Activated naive CD4-positive, alpha-beta T cell treated with anti-CD3 and anti-CD28 coated beads for 36 hours (primary cell): ENCODE measurements around the gene ERBB4. TPM values are rescaled to one million over a fixed set of nuclear protein-coding genes. Genes with fewer than 3 reads are reported as not detected.

Experiments used
- CTCF ChIA-PET: fragments of 350-600 bp; sonication (Branson Sonifier 250); formaldehyde crosslinking; loops from one replicate; lab custom pipeline; 2021; ENCODE audit warnings: antibody characterized with exemption; lab: Charles Lee
- DNase-seq: peaks from one replicate; pipeline ENCODE4 v3.0.0-alpha.2; 2020
- H3K27ac Mint-ChIP-seq: one replicate; pipeline ENCODE4 v1.8.0; 2021; ENCODE audit warnings: mild to moderate bottlenecking, mixed read lengths
- H3K27me3 Mint-ChIP-seq: one replicate; pipeline ENCODE4 v1.8.0; 2021; ENCODE audit warnings: low read depth, mixed read lengths
- H3K36me3 Mint-ChIP-seq: one replicate; pipeline ENCODE4 v1.8.0; 2021; ENCODE audit warnings: low read depth, mixed read lengths
- H3K4me1 Mint-ChIP-seq: one replicate; pipeline ENCODE4 v1.8.0; 2021; ENCODE audit warnings: low read depth, mixed read lengths
- H3K4me3 Mint-ChIP-seq: one replicate; pipeline ENCODE4 v1.8.0; 2021; ENCODE audit warnings: mild to moderate bottlenecking, moderate library complexity, mixed read lengths
- H3K9me3 Mint-ChIP-seq: one replicate; pipeline ENCODE4 v1.8.0; 2021; ENCODE audit warnings: mixed read lengths
- intact Hi-C: fragments of 100-400 bp; cut with micrococcal nuclease; formaldehyde crosslinking; loops from one replicate; pipeline ENCODE4 v1.15.1; 2023
- total RNA-seq, 2 experiments: library from RNA; stranded (reverse); gene quantifications; one replicate each; pipeline ENCODE4 v1.2.3, GENCODE V29; 2021

The ERBB4 gene
- total RNA-seq, 2 experiments from 2014 or later, result not detected

DNA sequence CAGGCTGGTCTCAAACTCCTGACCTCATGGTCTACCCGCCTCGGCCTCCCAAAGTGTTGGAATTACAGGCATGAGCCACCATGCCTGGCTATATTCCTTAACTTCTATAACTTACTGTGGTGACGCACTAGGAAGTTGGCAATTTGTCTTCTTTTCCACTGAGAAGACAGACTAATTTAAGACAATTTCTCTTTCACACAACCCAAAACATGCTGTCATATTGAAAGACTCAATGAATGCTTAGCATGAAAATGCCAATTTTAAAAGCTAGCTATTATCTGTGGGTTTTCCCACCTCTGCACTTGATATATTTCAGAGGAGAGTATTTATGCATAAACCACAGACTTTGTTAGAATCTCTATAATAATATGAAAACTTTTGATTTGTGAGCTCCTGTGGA is 84.5 kb downstream of the ERBB4 start:
- DNase-seq, result no peak
- CTCF ChIA-PET, result no interaction called here
- H3K36me3 Mint-ChIP-seq, result no peaks in the 10 kb centered on the region
- H3K9me3 Mint-ChIP-seq, result peaks cover 4% of the 10 kb centered on the region
- intact Hi-C loops, result no loop called here
- no peaks in the 10 kb centered on the region for H3K27me3 Mint-ChIP-seq
- H3K27ac Mint-ChIP-seq, result no peak overlapping the region
- no peaks in the 10 kb centered on the region for H3K4me1 Mint-ChIP-seq
- no peak overlapping the region for H3K4me3 Mint-ChIP-seq

- CTCF ChIA-PET, result no interaction called here
- DNase-seq, result no peak
- Mint-ChIP-seq H3K36me3 (no peaks in the 10 kb centered on the region), H3K27ac (no peak overlapping the region), H3K4me1 (no peaks in the 10 kb centered on the region), H3K9me3 (peaks cover 4% of the 10 kb centered on the region), H3K27me3 (no peaks in the 10 kb centered on the region), H3K4me3 (no peak overlapping the region)
- intact Hi-C loops, result no loop called here
These were observed 86.8 kb downstream of the ERBB4 start for GRCh38 chr2:212451786-212452231.

DNA sequence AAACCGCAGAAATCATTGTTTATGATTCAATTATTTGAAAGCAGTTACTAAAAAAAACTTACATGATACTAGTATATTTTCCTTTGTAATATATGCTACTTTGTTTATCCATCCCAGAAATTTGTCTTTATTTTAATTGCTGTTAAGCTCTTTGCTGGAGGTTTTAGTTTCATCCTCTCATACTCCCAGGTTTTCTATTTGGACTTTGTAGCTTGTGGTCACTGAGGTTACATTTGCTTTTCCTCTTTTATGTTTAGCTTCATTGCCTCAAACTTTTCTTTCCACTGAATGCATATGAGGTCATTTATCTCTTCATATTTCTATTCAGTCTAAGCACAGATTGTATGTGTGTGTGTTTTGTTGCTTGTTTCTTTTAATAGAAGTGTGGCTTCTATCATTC is 89.9 kb downstream of the ERBB4 start:
- DNase-seq, result no peak
- Mint-ChIP-seq H3K4me3 (no peak overlapping the region), H3K36me3 (no peaks in the 10 kb centered on the region), H3K27ac (no peak overlapping the region), H3K9me3 (peaks cover 1% of the 10 kb centered on the region), H3K4me1 (no peaks in the 10 kb centered on the region), H3K27me3 (no peaks in the 10 kb centered on the region)
- CTCF ChIA-PET, result no interaction called here
- intact Hi-C loops, result no loop called here

- CTCF ChIA-PET, result no interaction called here
These were observed 96.8 kb downstream of the ERBB4 start for GRCh38 chr2:212441821-212442220.

GRCh38 chr2:212441141-212441540 is 97.5 kb downstream of the ERBB4 start:
- Mint-ChIP-seq H3K4me3 (no peak overlapping the region), H3K27me3 (no peaks in the 10 kb centered on the region), H3K36me3 (no peaks in the 10 kb centered on the region), H3K27ac (no peak overlapping the region), H3K4me1 (no peaks in the 10 kb centered on the region), H3K9me3 (peaks cover 10% of the 10 kb centered on the region)
- CTCF ChIA-PET, result no interaction called here
- intact Hi-C loops, result no loop called here
- DNase-seq, result no peak

More at GRCh38 chr2:212441821-212442220, 96.8 kb downstream of the ERBB4 start:
- no peaks in the 10 kb centered on the region for H3K4me1 Mint-ChIP-seq
- no peaks in the 10 kb centered on the region for H3K27me3 Mint-ChIP-seq
- intact Hi-C loops, result no loop called here
- no peak overlapping the region for H3K27ac Mint-ChIP-seq
- H3K4me3 Mint-ChIP-seq, result no peak overlapping the region
- DNase-seq, result no peak
- H3K36me3 Mint-ChIP-seq, result no peaks in the 10 kb centered on the region
- H3K9me3 Mint-ChIP-seq, result peaks cover 10% of the 10 kb centered on the region

DNA sequence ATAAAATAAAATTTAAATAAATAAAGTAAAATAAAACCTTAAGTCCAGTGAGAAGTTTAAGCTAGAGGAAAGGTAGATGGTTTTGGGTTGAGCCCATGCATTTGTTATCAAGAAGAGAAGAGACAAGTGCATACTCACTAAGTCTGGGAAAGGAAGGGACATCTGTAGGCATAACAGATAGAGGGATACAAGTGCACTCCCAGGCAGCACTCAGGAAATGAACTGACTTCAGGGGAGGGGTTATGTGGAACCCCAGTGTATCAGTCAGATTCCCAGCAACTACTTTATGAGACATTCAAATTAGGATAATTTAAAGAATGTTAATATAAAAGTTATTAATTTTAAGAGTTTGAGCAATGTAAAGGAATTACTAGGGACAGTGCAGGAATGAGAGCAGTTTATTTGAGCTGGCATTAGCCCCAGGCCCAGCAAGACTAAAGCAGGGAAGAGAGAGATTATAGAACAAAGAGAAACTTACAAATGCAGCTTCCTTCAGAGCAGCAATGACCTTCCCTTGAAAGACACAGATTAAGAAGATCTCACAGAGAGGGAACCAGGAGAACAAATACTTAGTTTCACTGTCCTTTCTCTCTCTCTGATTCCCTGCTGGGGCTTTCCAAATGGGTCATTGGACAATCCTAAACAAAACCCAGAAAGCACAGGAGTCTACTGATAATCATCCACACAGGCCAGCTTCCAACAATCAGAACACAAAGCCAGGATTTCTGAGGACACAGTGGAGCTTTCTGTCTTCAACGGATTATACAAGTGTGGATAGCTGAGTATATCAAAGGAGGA is 109.7 kb downstream of the ERBB4 start:
- Mint-ChIP-seq H3K9me3 (no peaks in the 10 kb centered on the region), H3K27ac (no peak overlapping the region), H3K4me3 (no peak overlapping the region), H3K4me1 (no peaks in the 10 kb centered on the region), H3K27me3 (no peaks in the 10 kb centered on the region), H3K36me3 (no peaks in the 10 kb centered on the region)
- no peak for DNase-seq
- intact Hi-C loops, result no loop called here
- CTCF ChIA-PET, result no interaction called here

DNA sequence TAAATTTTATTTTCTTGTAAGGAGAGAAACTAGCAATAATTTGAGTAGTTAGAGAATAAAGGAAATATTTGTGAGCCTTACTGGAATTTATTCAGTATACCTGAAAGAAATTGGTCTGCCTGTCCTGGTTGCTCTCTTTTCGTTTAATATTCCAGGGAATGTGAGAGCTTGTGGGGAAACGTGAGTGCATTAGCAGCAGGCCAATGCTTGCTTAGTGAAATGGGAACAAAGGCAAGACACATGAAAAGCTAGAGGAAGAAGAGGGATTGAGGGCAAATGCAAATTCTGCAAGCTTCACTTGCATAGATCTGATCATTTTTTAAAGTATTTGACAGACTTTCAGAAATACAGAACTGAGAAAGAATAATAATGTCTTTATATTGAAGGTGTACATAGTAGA is 111.0 kb downstream of the ERBB4 start:
- Mint-ChIP-seq H3K9me3 (no peaks in the 10 kb centered on the region), H3K4me1 (no peaks in the 10 kb centered on the region), H3K36me3 (no peaks in the 10 kb centered on the region), H3K27ac (no peak overlapping the region), H3K4me3 (no peak overlapping the region), H3K27me3 (no peaks in the 10 kb centered on the region)
- intact Hi-C loops, result no loop called here
- CTCF ChIA-PET, result no interaction called here
- no peak for DNase-seq

DNA sequence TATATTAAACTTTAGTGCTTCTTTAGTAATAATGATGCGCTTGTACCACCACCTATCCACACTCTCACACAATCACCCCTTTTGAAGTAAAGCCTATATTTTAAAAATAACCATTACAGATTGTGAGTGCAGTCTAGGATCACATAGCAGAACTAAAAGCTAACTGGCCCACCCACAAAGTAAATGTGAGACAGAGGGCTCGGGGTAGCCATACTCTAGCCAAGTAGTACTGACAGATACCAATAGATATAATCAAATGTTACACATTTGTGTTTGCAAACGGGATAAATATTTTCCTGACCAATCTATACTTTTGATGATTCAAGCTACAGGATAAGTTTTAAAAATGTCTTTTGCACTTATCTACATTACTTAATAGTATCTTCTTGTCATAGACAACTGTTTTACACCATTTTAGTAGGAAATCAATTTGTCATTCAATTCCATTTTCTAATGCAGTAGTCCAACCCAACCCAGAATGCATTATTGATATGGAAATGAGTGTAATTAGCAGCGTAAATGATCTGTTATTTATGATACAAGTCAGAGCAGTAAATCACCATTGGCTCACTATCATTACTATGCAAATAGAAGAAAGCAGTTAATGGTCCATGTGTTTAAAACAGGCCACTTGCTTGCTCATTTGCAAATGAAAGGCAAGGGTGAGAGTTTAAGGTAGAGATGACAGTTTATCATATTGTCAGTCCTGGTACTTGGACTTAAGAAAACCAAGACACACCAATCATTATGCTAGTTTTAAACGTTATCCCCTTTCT is 111.8 kb downstream of the ERBB4 start:
- intact Hi-C loops, result no loop called here
- no peaks in the 10 kb centered on the region for H3K36me3 Mint-ChIP-seq
- CTCF ChIA-PET, result no interaction called here
- H3K27me3 Mint-ChIP-seq, result no peaks in the 10 kb centered on the region
- H3K4me1 Mint-ChIP-seq, result no peaks in the 10 kb centered on the region
- H3K27ac Mint-ChIP-seq, result no peak overlapping the region
- no peaks in the 10 kb centered on the region for H3K9me3 Mint-ChIP-seq
- DNase-seq, result no peak
- no peak overlapping the region for H3K4me3 Mint-ChIP-seq

DNA sequence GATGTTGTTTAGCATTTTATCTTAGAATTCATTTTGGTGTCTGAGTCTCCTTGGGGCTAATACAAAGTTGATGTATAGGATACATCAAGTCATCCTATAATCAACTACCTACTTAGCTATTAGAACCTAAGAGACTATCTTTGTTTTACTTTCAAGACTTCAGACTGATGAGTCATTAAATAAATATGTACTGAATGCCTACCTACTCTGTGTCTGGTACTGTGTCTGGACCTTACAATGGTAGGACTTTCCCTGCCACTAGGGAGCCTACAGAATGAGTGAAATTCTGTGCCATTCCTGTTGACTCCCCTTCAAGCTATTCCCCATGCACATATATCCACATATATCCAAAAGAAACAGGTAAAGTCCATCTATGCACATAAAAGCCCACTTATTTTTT is 114.5 kb downstream of the ERBB4 start:
- H3K36me3 Mint-ChIP-seq, result no peaks in the 10 kb centered on the region
- H3K4me3 Mint-ChIP-seq, result no peak overlapping the region
- H3K9me3 Mint-ChIP-seq, result no peaks in the 10 kb centered on the region
- no peak overlapping the region for H3K27ac Mint-ChIP-seq
- H3K4me1 Mint-ChIP-seq, result no peaks in the 10 kb centered on the region
- H3K27me3 Mint-ChIP-seq, result no peaks in the 10 kb centered on the region
- DNase-seq, result no peak
- CTCF ChIA-PET, result no interaction called here
- intact Hi-C loops, result no loop called here

- H3K4me3 Mint-ChIP-seq, result no peak overlapping the region
- H3K27me3 Mint-ChIP-seq, result no peaks in the 10 kb centered on the region
- no peaks in the 10 kb centered on the region for H3K4me1 Mint-ChIP-seq
- H3K27ac Mint-ChIP-seq, result no peak overlapping the region
- CTCF ChIA-PET, result no interaction called here
- intact Hi-C loops, result no loop called here
- no peaks in the 10 kb centered on the region for H3K36me3 Mint-ChIP-seq
- no peak for DNase-seq
- H3K9me3 Mint-ChIP-seq, result no peaks in the 10 kb centered on the region
These were observed 115.5 kb downstream of the ERBB4 start for GRCh38 chr2:212423089-212423488.

- H3K27ac Mint-ChIP-seq, result no peak overlapping the region
- intact Hi-C loops, result no loop called here
- DNase-seq, result no peak
- no peaks in the 10 kb centered on the region for H3K36me3 Mint-ChIP-seq
- CTCF ChIA-PET, result no interaction called here
- no peaks in the 10 kb centered on the region for H3K27me3 Mint-ChIP-seq
- no peaks in the 10 kb centered on the region for H3K4me1 Mint-ChIP-seq
- H3K9me3 Mint-ChIP-seq, result no peaks in the 10 kb centered on the region
- no peak overlapping the region for H3K4me3 Mint-ChIP-seq
These were observed 116.9 kb downstream of the ERBB4 start for GRCh38 chr2:212421556-212422334.

GRCh38 chr2:212416086-212416485 is 122.5 kb downstream of the ERBB4 start:
- no peaks in the 10 kb centered on the region for H3K36me3 Mint-ChIP-seq
- no peaks in the 10 kb centered on the region for H3K27me3 Mint-ChIP-seq
- no peak overlapping the region for H3K27ac Mint-ChIP-seq
- no peak overlapping the region for H3K4me3 Mint-ChIP-seq
- no peaks in the 10 kb centered on the region for H3K4me1 Mint-ChIP-seq
- no peaks in the 10 kb centered on the region for H3K9me3 Mint-ChIP-seq
- no peak for DNase-seq
- intact Hi-C loops, result no loop called here
- CTCF ChIA-PET, result no interaction called here
